HL-60 (cell line): Measurements from ENCODE around the gene FAM221B.

Experiments used
- DNase-seq, 2 experiments: peaks; one replicate each; pipeline ENCODE4 v3.0.0-alpha.2; 2010 to 2020; ENCODE audit warnings: low read depth in 1 of 2, low spot score in 1 of 2
- H3K27ac ChIP-seq: fragments of 250-450 bp; sonication (Bioruptor Pico); replicated peaks from 2 replicates; pipeline ENCODE4 v1.5.1; 2020; ENCODE audit warnings: mild to moderate bottlenecking, moderate library complexity
- H3K27me3 ChIP-seq: fragments of 250-450 bp; sonication (Bioruptor Pico); 2 replicates; pipeline ENCODE4 v1.5.1; 2021; ENCODE audit warnings: mild to moderate bottlenecking, moderate library complexity; ENCODE audit not compliant: insufficient read depth, poor library complexity, severe bottlenecking
- H3K4me3 ChIP-seq: replicated peaks from 2 replicates; pipeline ENCODE4 v1.5.1; 2011; ENCODE audit warnings: mild to moderate bottlenecking, control low read depth, low read length; ENCODE audit not compliant: insufficient read depth
- CTCF ChIP-seq: IDR thresholded peaks from one replicate; pipeline ENCODE4 v1.5.1; 2011; ENCODE audit warnings: low read length, control low read depth, inconsistent platforms; ENCODE audit not compliant: insufficient read depth
- GABPA ChIP-seq: IDR thresholded peaks from 2 replicates; pipeline ENCODE4 v1.6.1; 2012; ENCODE audit warnings: low read depth
- POLR2AphosphoS5 ChIP-seq: IDR thresholded peaks from 2 replicates; pipeline ENCODE4 v1.6.1; 2012; ENCODE audit warnings: low read depth
- REST ChIP-seq: IDR thresholded peaks from 2 replicates; pipeline ENCODE4 v1.6.1; 2012; ENCODE audit warnings: low read depth; ENCODE audit not compliant: insufficient replicate concordance
- SPI1 ChIP-seq: IDR thresholded peaks from 2 replicates; pipeline ENCODE4 v1.6.1; 2012; ENCODE audit warnings: low read depth, mild to moderate bottlenecking, borderline replicate concordance

FAM221B gene

GRCh38 chr9:35795695-35796094 is 32.8 kb downstream of the FAM221B start:
- TF ChIP-seq CTCF (no peak), REST (no peak)
- no peak overlapping the region for H3K4me3 ChIP-seq
- no peak overlapping the region for H3K27ac ChIP-seq
- no peak for DNase-seq
- no peaks in the 10 kb centered on the region for H3K27me3 ChIP-seq

- DNase-seq: no peak
Measured at GRCh38 chr9:35793461-35793860, 35.1 kb downstream of the FAM221B start.

GRCh38 chr9:35792826-35793225 is 35.7 kb downstream of the FAM221B start:
- H3K27ac ChIP-seq: no peak overlapping the region
- no peaks in the 10 kb centered on the region for H3K27me3 ChIP-seq
- TF ChIP-seq REST: no peak
- no peak for TF ChIP-seq GABPA
- no peak for TF ChIP-seq POLR2AphosphoS5
- no peak for TF ChIP-seq SPI1
- TF ChIP-seq CTCF: no peak
- DNase-seq: no peak
- H3K4me3 ChIP-seq: no peak overlapping the region

More at GRCh38 chr9:35793461-35793860, 35.1 kb downstream of the FAM221B start:
- Histone ChIP-seq H3K27me3 (no peaks in the 10 kb centered on the region), H3K4me3 (no peak overlapping the region), H3K27ac (no peak overlapping the region)
- no peak for TF ChIP-seq POLR2AphosphoS5
- no peak for TF ChIP-seq SPI1
- TF ChIP-seq CTCF: no peak
- no peak for TF ChIP-seq GABPA
- TF ChIP-seq REST: no peak
